Activated naive CD4-positive, alpha-beta T cell treated with Interleukin-2 at 50 U/mL for 16 hours (primary cell): ENCODE results near the gene LSM2.
A peak's percentile ranks its signal among the peaks of the same experiment; 100 is the strongest.

Source experiments
- DNase-seq: peaks from one replicate; pipeline ENCODE4 v3.0.0-alpha.2; 2020

Gene LSM2

DNA sequence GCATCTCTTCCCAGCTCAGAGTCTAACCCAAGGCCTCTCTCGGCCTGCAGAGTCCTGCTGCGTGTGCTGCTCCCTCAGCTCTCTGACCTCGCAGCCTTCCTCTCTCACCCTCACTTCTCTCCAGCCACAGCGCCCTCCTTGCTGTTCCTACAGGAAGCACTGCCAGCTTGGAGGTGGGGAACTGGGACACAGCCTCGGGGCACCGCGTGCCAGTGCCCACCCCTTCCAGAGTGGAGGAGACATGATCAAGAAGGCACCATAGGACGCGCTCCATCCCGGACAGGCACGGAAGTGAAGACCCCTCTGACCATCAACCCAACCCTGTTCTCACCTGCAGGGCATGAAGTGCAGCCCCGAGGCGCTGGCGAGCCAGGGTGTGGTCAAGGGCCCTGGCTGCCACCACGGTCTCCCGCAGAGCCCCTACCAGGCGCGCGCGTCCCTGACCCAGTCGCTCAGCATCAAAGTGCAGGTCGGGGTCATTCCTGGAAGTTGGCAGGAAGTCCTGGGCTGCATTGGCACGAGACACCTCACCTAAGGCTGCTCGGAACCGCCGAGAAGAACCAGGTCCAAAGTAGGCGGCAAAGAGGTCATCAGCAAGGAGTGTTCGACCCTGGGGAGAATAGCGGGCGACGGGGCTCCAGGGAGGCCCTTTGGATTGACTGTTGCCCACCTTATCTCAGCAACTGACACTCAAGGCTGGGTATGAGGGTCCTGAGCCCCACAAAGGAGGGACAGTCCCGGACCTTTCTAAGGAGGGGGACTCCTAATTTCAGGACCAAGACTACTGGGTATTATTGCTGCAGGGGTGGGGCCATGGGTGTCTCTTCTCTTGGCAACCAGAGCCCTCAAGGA, 30.9 kb downstream of the LSM2 start:
- DNase-seq: no peak

DNA sequence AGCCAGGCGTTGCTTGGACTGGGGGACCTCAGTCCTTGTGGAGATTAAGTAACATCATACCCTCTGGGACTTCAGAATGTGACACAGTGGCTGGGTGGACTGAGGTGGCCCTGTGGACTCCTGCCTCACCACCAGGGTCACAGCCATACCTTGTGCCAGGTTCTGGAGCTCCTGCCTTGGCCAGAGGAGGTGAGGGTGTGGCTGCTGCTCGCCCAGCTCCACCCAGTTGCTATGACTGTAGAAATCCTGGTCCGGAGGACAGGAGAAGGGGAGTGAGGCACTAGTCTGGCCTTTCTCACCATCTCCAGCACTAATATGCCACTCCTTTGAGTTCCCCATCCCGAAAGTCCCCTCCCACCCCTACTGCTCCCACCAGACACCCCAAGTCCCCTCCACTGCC, 31.6 kb downstream of the LSM2 start:
- no peak for DNase-seq

DNA sequence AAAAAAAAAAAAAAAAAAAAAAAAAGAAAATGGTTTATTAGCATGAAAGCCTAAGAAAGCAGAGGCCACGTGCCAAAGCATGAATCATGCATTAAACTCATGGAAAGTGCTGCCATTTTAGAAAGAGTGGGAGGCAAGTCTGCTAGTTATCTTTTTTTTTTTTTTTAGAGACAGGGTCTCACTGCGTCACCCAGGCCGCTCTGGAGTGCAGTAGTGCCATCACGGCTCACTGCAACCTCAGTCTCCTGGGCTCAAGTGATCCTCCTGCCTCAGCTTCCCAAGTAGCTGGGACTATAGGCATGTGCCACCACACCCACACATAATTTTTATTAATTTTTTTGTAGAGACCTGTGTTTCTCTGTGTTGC, 34.8 kb downstream of the LSM2 start:
- peak; percentile 13 for DNase-seq

DNA sequence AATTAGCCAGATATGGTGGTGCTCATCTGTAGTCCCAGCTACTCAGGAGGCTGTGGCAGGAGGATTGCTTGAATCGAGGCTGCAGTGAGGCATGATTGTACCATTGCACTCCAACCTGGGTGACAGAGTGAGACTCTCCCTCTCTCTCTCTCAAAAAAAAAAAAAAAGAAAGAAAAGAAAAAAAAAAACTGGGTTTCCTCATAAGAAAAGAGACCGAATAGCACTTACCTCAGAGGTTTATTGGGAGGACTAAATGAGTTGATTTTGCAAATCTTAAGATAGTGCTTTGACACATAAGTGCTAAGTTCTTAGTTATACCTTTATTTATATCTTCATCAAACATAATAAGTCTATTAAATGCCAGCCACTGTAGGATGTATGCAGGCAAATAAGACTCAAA, 35.9 kb downstream of the LSM2 start:
- DNase-seq: no peak

DNA sequence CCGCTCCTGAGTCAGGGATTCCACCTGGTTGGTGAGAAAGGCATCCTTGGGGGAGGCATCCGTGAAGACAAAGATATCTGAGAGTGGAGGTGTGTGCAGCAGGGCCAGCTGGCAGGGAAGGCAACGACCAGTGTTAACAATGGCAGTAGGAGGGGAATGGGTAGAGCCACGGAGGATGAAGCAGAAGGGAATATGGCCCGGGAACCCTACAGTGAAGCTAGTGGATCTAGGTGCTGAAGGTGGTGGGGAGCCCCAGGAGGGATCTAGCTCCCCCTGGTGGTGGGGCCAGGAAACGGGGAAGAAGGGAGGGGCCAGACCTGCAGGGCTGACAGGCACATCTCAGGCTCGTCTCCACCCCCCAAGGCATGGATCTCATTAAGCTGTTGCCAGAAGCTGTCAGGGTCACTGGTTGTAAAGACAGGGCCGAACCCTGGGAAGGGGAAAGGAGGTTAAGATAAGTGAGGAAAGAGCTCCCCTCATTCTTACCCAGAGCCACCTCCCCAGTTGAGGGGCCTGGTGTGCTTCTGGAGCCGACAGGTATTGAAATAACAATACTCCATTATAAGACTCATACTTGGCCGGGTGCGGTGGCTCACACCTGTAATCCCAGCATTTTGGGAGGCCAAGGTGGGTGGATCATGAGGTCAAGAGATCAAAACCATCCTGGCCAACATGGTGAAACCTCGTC, 36.9 kb downstream of the LSM2 start:
- DNase-seq: peak; percentile 85

DNA sequence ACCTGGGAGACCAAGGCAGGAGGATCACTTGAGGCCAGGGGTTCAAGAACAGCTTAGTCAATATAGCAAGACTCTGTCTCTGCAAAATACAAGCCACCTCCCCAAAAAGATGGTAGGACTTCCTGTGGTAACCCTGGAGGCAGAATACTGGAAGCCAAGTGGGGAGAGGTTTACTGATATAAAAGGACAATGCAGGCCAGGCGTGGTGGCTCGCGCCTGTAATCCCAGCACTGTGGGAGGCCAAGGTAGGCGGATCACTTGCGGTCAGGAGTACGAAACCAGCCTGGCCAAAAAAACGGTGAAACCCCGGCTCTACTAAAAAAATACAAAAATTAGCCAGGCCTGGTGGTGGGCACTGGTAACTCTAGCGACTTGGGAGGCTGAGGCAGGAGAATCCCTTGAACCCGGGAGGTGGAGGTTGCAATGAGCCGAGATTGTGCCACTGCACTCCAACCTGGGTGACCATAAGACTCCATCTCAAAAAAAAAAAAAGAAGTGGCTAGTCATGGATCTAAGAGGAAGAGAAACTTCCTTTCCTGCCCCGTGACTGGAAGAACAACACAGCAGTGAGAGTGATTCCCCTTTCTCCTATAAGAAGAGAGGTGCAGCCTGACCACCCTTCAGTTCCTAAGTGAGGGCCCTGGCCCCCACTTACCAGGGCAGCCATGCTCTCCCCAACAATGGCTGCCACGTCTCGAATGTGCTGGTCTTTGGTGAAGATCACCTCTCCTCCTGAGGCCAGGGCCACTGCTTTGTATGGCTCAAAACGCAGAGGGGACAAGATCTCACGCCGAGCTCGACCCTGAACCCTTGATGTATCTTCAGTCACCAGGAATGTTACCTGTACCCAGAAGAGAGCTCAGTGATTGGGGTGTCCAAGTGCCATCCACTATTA, 38.2 kb downstream of the LSM2 start:
- DNase-seq: no peak

DNA sequence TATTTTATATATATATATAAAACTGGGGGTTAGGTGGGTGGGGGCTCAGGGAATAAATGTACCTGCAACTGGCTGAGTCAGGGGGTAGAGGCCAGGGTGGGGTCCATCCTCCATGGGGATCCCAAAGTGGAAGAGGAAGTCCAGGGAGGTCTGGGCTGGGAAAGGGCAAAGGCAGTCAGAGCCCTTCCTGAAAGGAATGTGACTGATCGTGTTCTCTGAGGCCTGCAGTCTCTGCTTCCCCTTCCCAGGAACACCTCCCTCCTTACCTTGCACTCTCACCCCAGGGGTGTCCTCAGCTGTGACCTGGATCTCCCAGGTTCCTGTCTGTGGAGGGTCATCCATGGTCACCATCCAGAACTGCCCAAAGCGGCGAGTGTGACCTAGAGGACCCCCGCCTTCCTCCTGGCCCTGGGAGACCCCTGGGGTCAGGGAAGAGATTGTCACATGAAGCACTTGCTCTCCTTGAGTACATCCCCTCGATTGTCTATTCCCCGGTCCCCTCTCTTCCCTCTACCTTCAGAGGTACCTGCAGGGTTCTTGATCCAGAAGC, 39.6 kb downstream of the LSM2 start:
- no peak for DNase-seq

DNA sequence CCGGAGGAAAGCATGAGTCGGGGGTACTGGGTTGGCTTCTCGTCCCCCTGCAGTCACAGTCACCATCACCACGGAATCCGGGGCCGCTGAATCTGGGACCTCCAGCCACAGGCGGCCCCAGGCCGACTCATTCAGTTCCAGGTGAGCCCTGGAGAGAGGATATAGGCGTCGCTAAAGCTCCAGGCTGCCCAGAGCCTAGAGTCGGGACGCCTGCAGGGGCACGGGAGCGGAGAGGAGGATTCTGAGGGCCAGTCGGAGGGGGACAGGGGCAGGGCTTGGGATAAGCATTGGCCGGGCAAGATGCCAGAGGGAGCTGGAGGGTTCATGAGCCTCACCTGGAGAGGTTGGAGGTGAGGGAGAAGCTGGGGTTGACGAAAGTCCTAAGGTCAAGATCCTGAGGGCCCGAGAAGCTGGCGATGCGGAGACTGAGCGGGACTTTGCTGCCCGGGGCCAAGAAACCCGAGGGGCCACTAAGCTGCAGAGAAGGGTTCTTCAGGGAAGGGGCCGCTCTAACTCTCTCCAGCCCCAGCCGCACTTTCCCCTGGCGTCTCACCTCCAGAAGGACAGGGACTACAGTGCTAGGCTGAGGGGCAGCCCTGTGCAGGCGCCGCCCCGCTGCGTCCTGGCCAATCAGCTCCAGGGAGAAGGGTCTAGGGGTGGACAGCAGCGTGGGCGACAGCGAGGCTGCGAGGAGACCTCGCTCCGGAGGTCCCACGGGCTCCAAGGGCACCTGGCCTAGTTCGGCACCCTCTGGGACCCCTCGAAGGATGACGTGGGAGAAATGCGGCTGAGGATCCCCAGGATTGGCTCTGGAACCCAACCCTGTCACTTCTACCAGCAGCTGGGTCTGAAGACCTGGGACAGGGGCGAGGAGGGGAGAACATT, 40.6 kb downstream of the LSM2 start:
- no peak for DNase-seq

DNA sequence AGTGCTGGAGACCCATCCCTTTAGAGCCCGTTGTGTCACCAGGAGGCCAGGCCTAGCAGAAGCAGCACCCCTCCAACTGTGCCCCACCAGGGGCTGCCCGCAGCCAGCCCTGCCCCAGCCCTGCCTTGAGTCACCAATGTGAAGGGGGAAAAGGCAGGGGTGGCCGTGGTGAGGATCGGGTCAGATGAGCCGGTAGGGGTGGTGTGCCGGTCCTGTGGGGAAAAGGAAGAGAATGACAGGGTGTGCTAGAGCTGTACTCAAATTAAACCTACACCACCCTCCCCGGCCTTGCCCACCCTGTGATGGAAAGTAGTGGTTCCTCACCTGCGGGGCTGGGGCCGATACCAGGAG, 41.2 kb downstream of the LSM2 start:
- no peak for DNase-seq

DNA sequence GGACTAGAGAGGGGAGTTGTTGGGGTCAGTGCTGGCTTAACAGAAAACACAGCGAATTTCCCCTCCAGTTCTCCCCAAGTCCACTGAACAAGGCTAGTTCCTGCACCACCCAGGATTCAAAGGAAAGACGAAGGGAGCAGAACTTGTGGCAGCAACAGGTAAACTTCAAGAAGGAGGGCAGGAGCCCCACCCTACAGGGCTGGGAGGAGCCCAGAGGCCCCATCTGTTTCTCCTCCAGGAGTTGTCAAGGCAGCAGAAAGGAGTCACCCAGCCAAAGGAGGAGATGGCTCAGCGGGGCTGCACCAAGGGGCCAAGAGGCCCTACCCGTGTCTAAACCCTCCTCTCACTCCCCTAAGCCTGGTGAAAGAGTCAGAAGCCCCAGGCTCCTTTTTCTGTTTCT, 42.6 kb downstream of the LSM2 start:
- no peak for DNase-seq

DNA sequence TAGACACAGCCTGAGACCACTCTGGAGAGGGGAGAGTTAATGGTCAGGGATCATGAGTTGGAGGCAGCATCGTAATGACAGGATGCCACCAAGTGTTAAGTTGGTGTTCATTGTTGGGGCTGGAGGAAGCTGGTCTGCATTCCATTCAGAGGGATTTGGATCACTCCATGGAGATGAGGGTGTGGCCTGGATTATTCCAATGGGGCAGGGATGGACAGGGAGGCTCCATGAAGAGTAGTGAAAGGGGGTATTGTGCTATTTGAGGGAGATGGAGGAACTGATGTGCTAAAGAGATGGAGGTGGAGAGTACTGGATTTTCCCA, 43.2 kb downstream of the LSM2 start:
- DNase-seq: no peak

DNA sequence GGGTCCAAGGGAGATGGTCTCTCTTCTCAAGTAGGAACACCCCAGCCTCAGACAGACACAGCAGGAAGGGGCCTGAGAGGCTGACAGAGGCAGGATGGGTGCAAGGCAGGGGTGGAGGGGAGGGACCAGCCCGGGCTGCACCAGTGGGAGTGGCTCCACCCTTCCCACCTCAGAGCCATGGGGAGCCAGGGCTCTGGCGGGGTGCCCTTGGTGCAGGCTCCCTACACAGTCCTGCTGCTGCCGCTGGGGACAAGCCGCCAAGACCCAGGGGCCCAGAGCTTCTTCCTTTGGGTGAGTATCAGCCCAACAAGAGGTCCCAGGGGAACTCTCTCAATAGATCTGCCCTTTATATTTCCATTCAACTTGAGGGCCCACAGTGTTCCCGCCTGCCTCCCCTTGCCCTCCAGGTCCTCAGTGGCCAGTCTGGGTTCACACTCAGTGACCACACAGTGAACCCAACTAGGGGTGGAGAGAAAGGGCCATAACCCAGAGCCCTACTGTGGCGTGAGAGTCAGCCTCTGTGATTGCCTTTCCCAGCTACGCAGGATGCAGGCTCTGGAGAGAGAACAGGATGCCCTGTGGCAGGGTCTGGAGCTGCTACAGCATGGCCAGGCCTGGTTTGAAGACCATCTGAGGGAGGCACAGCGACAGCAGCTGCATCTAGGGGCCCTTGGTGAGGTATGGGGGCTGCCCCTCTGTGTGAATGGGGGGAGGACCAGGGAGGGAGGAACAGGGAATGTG, 43.7 kb downstream of the LSM2 start:
- no peak for DNase-seq

DNA sequence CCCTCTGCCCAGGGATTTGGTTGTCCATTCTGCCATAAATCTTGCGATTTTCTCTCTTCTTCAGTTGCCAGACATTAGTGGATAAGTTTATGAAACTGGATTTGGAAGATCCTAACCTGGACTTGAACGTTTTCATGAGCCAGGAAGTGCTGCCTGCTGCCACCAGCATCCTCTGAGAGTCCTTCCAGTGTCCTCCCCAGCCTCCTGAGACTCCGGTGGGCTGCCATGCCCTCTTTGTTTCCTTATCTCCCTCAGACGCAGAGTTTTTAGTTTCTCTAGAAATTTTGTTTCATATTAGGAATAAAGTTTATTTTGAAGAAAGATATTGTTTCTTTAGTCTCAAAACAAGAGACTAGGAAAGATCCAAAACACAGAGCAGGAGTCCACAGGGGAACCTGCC, 44.4 kb downstream of the LSM2 start, which contains the start of gene SAPCD1:
Gene SAPCD1 (plus strand): TSS at position 301 of the 400 bp plus-strand sequence. CDS start 399 bp downstream, outside the sequence.
- DNase-seq: no peak

DNA sequence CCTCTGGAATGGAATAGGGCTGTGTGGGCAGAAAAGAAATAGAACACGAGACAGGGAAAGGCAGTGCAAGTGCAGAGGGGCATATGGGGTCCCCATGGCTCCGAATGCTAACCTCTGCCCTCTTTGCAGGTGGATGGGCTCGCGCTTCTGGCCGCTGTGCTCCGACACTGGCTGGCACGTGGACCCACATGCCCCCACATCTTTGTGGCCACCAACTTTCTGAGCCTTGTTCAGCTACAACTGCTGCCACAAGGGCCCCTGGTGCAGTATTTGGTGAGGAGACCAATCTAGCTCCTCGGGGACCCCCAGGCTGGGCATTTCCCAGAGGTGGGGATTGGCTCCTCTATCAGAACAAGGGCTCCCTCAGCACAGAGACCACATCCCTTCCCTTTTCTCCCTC, 45.4 kb downstream of the LSM2 start:
- no peak for DNase-seq

DNA sequence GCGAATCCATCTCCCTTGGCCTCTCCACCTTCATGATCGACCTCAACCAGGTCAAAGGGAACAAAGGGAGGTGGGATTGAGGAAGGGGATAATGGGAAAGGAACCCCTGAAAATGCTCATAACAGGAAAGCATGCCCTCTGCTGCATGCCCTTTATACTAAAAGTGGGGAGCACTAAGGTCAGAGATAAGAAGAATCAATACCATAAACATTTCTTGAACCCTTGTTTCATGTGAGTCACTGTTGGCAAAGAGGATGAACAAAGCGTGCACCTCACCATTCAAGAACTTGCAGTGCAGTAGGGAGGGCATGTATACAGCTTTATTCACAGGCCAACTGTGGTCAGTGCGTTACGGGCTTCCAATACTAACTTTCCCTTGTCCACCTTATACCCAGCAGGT, 46.0 kb downstream of the LSM2 start:
- no peak for DNase-seq

DNA sequence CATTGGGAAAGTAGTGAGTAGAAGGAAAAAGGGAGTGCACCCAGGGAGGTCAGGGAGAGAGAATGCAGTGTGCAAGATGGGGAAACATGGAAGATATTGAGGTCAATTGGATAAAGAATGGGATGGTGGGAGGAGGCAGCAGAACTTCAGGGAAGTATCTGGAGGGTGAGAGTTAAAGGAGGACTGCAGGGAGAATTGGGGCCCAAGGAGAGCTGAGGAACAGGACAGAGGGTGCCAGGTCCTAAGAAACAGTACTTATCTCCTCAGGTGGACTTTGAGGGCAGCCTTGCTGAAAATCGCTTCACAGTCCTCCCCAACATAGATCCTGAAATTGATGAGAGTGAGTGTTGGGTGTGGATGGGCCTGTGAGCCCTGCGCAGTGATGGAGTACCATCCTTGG, 48.5 kb downstream of the LSM2 start:
- no peak for DNase-seq

DNA sequence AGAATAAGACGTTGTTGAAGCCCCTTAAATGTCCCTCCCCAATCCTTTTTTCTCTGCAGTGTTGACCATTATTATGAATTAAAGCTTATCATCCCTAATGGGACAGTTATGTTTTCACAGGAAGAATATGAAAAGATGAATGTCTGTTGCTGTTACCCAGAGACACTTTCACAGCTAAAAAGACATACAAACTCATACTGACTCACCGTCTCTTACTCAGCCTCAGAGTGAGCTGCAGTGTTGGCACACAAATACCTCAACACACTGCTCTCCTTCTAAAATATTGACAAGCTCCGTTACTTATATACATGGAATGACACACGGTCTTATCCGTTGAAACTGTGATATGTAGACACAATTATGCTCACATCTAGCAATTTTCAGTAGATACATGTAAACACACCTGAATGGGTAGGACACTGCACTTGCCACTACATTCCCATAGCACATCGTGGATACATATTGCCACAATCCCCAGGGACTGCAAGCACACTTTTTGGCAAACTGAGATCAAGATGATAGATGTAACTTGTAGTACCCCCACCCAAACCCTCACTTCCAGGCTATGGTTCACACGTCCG, 53.9 kb downstream of the LSM2 start:
- DNase-seq: no peak

DNA sequence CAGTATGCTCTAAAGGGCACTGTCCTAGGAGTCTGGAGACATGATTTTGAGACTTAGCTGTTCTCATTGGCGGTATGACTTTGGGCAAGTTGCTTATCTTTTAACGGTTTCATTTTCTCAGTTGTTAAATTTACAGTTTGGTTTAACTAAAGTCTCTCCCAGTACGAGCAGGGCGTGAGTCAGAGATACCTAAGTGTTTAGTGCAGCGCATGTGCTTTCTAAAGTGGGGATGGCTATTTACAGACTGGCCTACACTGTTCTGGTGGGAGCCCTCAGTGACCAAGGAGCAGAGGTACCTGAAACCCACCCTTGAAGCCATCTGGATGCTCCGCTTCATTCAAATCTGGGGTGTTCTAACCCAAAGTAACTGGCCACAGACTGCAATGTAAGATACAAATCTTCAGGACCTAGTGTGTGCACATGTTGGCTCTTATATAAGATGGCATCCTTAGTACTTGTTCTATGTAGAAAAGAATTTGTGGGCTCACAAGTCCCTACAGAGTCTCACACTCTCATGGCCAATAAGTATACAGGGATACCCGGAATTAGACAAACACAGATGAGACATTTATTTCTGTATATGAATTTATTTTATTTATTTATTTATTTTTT, 56.2 kb downstream of the LSM2 start:
- DNase-seq: no peak

DNA sequence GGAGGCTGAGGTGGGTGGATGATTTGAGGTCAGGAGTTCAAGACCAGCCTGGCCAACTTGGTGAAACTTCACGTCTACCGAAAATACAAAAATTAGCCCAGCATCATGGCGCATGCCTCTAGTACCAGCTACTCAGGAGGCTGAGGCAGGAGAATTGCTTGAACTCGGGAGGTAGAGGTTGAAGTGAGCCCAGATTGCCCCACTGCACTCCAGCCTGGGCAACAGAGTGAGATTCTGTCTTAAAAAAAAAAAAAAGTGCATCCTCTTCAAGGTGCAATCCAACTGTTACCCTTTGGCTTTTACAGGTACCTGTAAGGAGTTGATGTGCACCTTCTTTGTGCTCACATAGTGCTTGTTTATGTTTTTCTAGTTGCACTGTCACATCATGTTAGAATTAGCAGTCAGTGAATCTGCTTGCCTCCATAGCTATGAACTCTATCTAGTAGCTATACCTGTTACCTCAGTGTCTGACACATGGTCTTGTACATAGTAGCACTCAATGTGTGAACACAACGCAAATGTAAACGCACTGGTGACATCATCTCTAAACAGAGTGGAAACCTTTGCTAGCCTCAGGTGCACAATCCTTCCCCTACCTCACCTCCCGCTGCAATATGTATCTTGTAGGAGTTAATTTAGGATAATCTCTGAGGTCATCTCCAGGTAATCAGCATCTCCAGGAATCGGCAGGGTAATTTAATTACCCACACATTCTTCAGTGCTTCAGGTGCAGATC, 57.3 kb downstream of the LSM2 start:
- DNase-seq: no peak
